ENCODE measurements around the gene OPCML. TPM values are rescaled to one million over a fixed set of nuclear protein-coding genes. Genes with fewer than 3 reads are reported as not detected.

OPCML gene
- total and polyA plus RNA-seq, 2 donors, result 0.06 to 2.3 TPM

DNA sequence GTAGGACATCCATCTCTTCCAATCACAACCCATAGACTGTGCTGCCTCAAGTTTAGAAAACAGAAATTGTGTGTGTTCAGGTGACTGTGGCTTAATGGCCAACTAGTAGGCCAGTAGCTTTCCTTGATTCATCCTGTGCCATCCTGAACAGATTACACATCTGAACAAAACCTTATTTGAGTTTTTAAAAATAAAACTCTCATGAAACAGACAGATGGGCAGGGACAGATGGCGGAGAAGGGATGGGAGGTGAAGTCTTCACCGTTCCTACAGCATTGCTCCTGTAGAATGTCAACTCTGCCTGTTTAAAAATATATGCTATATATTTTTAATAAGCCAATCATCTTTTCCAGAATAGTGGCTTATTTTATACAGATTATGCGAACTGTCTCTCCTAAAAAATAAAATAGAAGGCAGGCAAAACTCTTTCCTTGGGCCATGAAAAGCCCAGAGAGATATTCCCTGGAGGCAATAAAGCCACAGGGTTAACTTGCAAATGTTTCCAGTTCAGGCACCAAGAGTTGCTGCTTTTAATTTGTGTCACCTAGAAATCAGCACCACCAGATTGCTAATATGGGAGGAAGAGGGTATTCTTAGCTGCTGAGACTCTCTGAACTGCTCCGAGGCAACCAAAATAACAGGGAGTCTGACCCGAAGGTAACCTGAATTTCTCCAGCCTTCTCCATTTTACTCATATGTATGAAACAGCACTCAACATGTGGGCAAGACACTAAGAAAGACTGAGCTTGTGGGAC lies 861.2 kb downstream of the OPCML start:
- no peak for DNase-seq (ENCODE audit: extremely low spot score)
- 83% methylated on average over 5 of the region's 5 CpGs for WGBS
- Histone ChIP-seq H3K36me3 (ENCODE audit: insufficient read depth) (no peaks in the 10 kb centered on the region), H3K4me3 (ENCODE audit: low read depth, low read length) (no peak overlapping the region), H3K27ac (ENCODE audit: low read depth) (no peak overlapping the region), H3K4me1 (ENCODE audit: insufficient read depth) (no peaks in the 10 kb centered on the region)

GRCh38 chr11:132669949-132670348 lies 862.4 kb downstream of the OPCML start:
- no peaks in the 10 kb centered on the region for H3K36me3 ChIP-seq (ENCODE audit: insufficient read depth)
- H3K4me3 ChIP-seq (ENCODE audit: low read depth, low read length), result no peak overlapping the region
- DNase-seq (ENCODE audit: extremely low spot score), result no peak
- 85% methylated on average over 5 of the region's 5 CpGs for WGBS
- H3K27ac ChIP-seq (ENCODE audit: low read depth), result no peak overlapping the region
- no peaks in the 10 kb centered on the region for H3K4me1 ChIP-seq (ENCODE audit: insufficient read depth)

DNA sequence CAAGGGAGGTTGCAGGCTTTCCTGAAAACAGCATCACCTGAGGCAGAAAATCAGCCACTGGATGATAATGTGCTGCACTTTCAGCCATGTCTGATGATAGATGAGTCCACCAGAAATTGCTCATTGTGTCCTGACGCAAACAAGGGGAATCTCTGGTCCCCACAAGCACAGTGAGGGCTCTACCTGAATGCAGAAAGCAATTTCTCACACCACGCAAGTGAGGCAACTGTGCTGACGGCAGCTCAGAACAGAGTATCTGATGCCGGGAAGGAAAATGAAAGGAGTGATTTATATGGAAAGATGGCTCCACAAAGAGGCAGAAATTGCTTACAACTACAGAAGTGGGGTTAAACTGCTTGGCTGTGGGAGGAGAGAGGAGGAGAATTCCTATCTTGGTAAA lies 867.1 kb downstream of the OPCML start:
- no peak overlapping the region for H3K4me3 ChIP-seq (ENCODE audit: low read depth, low read length)
- 79% methylated on average over 4 of the region's 4 CpGs for WGBS
- no peaks in the 10 kb centered on the region for H3K4me1 ChIP-seq (ENCODE audit: insufficient read depth)
- no peak for DNase-seq (ENCODE audit: extremely low spot score)
- no peaks in the 10 kb centered on the region for H3K36me3 ChIP-seq (ENCODE audit: insufficient read depth)
- H3K27ac ChIP-seq (ENCODE audit: low read depth), result no peak overlapping the region

DNA sequence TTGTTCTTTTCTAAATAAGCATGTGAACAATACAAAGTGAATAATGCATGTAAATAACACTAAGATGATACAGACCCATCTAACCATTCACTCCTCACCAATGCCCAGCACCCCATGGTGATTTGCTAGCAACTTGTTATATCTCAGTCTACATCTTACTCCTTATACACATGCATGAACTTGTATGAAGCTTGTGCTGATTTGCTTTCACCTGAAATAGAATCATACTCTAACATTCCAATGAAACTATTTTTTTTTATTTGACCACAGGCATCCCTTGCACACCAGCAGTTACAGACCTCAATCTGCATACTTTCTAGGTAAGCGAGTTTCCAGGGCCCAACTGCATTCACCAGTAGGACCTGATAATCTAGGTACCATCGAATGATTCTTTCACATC lies 873.6 kb downstream of the OPCML start:
- no peak overlapping the region for H3K4me3 ChIP-seq (ENCODE audit: low read depth, low read length)
- WGBS, result 78% methylated on average over 2 of the region's 2 CpGs
- no peak for DNase-seq (ENCODE audit: extremely low spot score)
- H3K27ac ChIP-seq (ENCODE audit: low read depth), result no peak overlapping the region
- no peaks in the 10 kb centered on the region for H3K4me1 ChIP-seq (ENCODE audit: insufficient read depth)
- no peaks in the 10 kb centered on the region for H3K36me3 ChIP-seq (ENCODE audit: insufficient read depth)

DNA sequence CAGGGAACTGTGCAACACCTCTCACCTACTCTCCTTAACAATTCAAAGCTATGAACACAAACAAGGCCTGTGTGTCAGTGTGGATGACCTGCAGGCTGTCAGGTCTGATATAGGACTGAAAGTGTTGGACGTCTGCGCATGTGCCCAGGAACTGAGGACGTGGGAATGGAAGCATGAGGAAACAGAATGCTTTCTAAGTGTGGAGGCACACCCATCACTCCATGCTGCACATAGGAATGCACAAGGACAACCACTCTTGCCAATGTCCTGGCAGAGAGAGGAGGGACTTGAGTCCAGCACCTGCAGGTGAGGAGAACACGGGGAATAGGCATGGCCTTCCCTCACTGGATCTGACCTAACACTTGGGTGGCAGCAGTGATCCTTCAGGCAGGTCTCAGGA lies 874.3 kb downstream of the OPCML start:
- 77% methylated on average over 4 of the region's 4 CpGs for WGBS
- H3K27ac ChIP-seq (ENCODE audit: low read depth), result no peak overlapping the region
- H3K4me3 ChIP-seq (ENCODE audit: low read depth, low read length), result no peak overlapping the region
- DNase-seq (ENCODE audit: extremely low spot score), result no peak
- H3K36me3 ChIP-seq (ENCODE audit: insufficient read depth), result no peaks in the 10 kb centered on the region
- no peaks in the 10 kb centered on the region for H3K4me1 ChIP-seq (ENCODE audit: insufficient read depth)

DNA sequence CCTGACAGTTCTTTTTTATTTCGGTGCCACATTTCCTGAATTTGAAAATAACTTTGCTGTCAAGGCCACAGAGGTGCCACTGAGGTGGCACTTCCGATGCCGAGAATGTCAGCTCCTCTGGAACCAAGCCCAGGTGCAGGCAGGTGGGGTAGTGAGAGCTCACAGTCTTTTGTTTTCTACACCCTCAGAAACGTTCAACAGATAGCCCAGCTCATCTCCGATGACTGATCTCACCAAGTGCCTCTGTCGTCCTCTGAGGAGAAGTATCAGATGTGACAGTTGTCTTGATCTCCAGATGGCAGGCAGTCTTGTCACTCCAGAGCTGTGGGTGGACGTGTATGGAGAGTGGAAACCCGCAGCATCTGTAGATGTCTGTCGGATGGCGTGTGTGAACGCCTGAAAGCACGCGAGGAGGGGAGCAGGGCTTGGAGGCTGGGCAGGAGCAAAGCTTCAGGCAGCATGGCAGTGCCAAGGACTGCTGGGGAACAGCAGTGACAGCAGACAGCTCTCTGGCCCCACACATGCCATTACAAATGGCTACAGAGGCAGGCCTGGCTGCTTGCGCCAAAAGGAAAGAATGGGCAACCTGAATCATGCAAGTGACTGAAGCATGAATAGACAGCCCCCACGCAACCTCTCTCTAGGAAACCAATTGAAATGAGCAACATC lies 877.0 kb downstream of the OPCML start:
- DNase-seq (ENCODE audit: extremely low spot score), result no peak
- Histone ChIP-seq H3K4me1 (ENCODE audit: insufficient read depth) (no peaks in the 10 kb centered on the region), H3K27ac (ENCODE audit: low read depth) (no peak overlapping the region), H3K4me3 (ENCODE audit: low read depth, low read length) (no peak overlapping the region), H3K36me3 (ENCODE audit: insufficient read depth) (no peaks in the 10 kb centered on the region)
- WGBS, result 90% methylated on average over 15 of the region's 15 CpGs

- no peak for DNase-seq (ENCODE audit: extremely low spot score)
- WGBS, result 80% methylated on average over 9 of the region's 9 CpGs
- Histone ChIP-seq H3K36me3 (ENCODE audit: insufficient read depth) (no peaks in the 10 kb centered on the region), H3K27ac (ENCODE audit: low read depth) (no peak overlapping the region), H3K4me3 (ENCODE audit: low read depth, low read length) (no peak overlapping the region), H3K4me1 (ENCODE audit: insufficient read depth) (no peaks in the 10 kb centered on the region)
These were observed 879.1 kb downstream of the OPCML start for GRCh38 chr11:132653237-132653636.

DNA sequence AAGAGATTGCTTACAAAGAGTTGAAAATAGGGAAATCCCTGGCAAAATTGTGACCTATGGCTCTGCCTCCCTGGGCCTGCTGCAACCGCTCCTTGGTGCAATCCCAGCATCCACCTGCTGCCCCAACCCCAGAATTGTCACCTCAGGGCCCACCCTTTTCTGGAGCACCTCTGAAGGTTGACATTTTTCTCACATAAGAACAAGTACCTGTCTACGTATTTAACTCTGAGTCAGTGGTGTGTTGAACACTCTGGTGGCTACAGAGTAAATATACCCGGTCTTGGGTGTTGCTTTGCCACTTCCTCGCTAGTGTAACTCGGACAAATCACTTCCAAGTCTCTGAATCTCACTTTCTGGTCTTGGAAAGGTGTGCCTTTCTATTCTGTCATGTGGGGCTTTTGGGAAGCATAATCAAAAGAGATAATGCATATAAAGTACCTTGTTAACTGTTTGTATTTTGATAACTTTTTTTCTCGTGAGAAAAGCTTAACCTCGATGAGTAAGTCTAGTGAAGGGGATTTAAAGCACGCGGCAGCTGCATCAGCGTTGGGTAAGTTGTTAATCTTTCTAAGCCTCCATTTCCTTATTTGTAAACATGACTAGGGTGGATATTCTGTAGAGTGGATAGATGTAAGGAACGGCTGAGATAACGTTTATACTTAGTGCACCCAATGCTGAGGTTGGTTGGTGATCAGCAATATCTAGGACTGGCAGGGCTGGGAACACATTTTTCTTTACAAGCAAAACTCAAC lies 881.2 kb downstream of the OPCML start:
- DNase-seq (ENCODE audit: extremely low spot score), result no peak
- H3K27ac ChIP-seq (ENCODE audit: low read depth), result no peak overlapping the region
- 55% methylated on average over 12 of the region's 12 CpGs for WGBS
- no peaks in the 10 kb centered on the region for H3K4me1 ChIP-seq (ENCODE audit: insufficient read depth)
- no peak overlapping the region for H3K4me3 ChIP-seq (ENCODE audit: low read depth, low read length)
- H3K36me3 ChIP-seq (ENCODE audit: insufficient read depth), result no peaks in the 10 kb centered on the region

- Histone ChIP-seq H3K4me1 (ENCODE audit: insufficient read depth) (no peaks in the 10 kb centered on the region), H3K27ac (ENCODE audit: low read depth) (no peak overlapping the region), H3K36me3 (ENCODE audit: insufficient read depth) (no peaks in the 10 kb centered on the region), H3K4me3 (ENCODE audit: low read depth, low read length) (no peak overlapping the region)
- DNase-seq (ENCODE audit: extremely low spot score), result no peak
- WGBS, result 89% methylated on average over 9 of the region's 9 CpGs
These were observed 883.0 kb downstream of the OPCML start for GRCh38 chr11:132649277-132649676.

- no peak for DNase-seq (ENCODE audit: extremely low spot score)
- Histone ChIP-seq H3K27ac (ENCODE audit: low read depth) (no peak overlapping the region), H3K4me1 (ENCODE audit: insufficient read depth) (no peaks in the 10 kb centered on the region), H3K4me3 (ENCODE audit: low read depth, low read length) (no peak overlapping the region), H3K36me3 (ENCODE audit: insufficient read depth) (no peaks in the 10 kb centered on the region)
- 39% methylated on average over 8 of the region's 8 CpGs for WGBS
These were observed 883.5 kb downstream of the OPCML start for GRCh38 chr11:132648851-132649250.

DNA sequence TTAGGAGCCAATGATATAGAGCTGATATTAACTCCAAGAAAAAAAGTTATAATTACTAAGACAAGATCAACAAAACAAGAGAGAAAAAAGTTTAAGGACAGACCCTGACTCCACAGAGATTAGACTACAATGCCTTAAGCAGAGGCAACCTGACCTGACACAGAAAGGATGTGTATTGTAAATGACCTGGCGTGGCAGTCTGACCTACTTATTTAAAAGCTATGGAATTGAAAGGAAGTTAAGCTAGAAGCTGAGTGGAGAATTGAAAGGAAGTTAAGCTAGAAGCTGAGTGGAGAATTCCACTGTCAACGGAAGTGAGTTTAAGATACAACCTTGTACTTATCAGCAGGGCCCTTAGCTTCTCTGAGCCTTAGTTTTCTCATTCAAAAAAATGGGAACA lies 885.4 kb downstream of the OPCML start:
- no peak for DNase-seq (ENCODE audit: extremely low spot score)
- no peak overlapping the region for H3K4me3 ChIP-seq (ENCODE audit: low read depth, low read length)
- whole genome bisulfite sequencing, result 65% methylated on average over 2 of the region's 2 CpGs
- no peaks in the 10 kb centered on the region for H3K36me3 ChIP-seq (ENCODE audit: insufficient read depth)
- no peak overlapping the region for H3K27ac ChIP-seq (ENCODE audit: low read depth)
- no peaks in the 10 kb centered on the region for H3K4me1 ChIP-seq (ENCODE audit: insufficient read depth)

DNA sequence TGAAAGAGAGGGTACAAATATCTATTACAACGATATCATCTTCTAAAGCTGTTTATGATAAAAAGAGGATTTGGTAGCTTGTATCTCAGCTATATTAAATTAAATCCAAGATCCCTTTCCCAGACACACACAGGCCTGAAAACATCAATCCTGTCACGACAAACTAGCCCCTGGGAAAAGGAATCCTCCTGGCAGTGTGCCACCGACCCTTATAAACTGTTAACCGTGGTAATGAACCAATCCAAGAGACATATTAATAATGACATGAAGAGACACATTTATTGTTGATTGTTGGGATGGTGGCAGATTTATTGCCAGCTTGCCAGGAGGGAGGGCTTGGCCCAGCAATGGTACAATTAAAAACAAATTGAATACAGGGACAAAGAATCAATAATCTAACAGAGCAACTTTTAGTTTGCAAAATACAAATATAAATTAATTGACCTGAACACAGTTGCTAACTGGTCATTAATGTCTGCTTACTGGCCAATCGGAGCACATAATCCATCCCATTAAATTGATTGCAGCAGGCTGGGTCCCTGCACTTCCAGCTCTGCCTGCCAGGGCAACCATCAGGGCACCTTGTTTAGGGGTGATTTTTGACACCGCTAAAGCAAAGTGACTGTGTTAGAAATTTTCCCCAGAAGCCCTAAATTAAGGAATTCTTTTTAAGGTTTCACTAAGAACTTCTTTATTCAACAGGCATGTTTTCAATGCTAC lies 887.6 kb downstream of the OPCML start:
- Histone ChIP-seq H3K4me3 (ENCODE audit: low read depth, low read length) (no peak overlapping the region), H3K4me1 (ENCODE audit: insufficient read depth) (no peaks in the 10 kb centered on the region), H3K36me3 (ENCODE audit: insufficient read depth) (no peaks in the 10 kb centered on the region), H3K27ac (ENCODE audit: low read depth) (no peak overlapping the region)
- WGBS, result 35% methylated on average over 6 of the region's 6 CpGs
- no peak for DNase-seq (ENCODE audit: extremely low spot score)

DNA sequence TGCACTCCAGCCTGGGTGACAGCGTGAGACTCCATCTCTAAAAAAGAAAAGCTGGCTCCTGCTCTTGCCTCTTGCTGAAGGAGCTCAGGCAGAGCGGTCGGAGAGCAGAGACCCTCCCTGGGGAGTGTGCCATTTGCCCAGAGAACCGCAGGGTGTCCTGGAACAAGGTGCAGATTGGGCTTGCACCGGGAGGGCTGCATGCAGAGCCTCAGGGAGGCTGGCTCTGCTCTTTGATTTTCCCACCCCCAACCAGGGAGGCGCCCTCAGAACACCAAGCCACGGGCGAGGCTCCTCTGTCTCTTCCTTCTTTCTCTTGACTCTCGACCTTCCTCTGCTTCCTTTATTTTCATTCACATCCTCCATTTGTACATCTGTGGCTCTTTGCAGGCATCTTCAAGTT lies 889.1 kb downstream of the OPCML start:
- Histone ChIP-seq H3K4me1 (ENCODE audit: insufficient read depth) (no peaks in the 10 kb centered on the region), H3K36me3 (ENCODE audit: insufficient read depth) (no peaks in the 10 kb centered on the region), H3K4me3 (ENCODE audit: low read depth, low read length) (no peak overlapping the region), H3K27ac (ENCODE audit: low read depth) (no peak overlapping the region)
- DNase-seq (ENCODE audit: extremely low spot score), result no peak
- WGBS, result 62% methylated on average over 9 of the region's 9 CpGs
